ENCODE results near the gene GPSM1. TPM values are rescaled to one million over a fixed set of nuclear protein-coding genes. Genes with fewer than 3 reads are reported as not detected.

GPSM1 gene
- total RNA-seq, 1 experiment from 2014 or later, result 21.2 TPM

- no peak for DNase-seq (ENCODE audit: low read depth, low spot score)
- in situ Hi-C loops (cut with HindIII; ENCODE audit: low pct_unique_long_range_greater_than_20kb, low sequenced_read_pairs), result no loop called here
These were observed 37.5 kb upstream of the GPSM1 start for GRCh38 chr9:136289651-136290507.

DNA sequence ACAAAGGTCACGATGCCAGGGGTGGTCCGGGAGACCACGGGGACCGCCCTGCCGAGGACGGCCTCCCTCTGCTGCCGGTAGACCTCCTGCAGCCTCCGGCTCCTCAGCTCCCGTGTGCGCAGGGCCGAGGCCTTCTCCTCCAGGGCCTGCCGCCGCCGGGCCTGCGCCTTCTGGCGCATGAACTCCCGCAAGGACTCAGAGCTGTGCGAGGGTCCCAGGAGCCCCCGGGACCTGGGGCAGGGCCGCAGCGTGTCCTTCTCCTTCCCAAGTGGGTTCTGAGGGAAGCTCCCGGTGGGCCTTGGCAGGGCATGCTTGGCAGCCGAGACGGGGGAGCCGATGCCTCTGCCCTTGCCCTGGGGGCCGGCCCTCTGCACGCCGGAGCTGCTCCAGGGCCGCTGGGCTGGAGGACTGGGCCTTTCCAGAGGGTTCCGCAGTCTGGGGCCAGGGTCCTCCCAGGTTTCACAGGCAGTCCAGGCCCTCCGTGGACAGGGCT, 36.8 kb upstream of the GPSM1 start:
- in situ Hi-C loops (cut with HindIII; ENCODE audit: low pct_unique_long_range_greater_than_20kb, low sequenced_read_pairs), result no loop called here
- DNase-seq (ENCODE audit: low read depth, low spot score), result no peak

DNA sequence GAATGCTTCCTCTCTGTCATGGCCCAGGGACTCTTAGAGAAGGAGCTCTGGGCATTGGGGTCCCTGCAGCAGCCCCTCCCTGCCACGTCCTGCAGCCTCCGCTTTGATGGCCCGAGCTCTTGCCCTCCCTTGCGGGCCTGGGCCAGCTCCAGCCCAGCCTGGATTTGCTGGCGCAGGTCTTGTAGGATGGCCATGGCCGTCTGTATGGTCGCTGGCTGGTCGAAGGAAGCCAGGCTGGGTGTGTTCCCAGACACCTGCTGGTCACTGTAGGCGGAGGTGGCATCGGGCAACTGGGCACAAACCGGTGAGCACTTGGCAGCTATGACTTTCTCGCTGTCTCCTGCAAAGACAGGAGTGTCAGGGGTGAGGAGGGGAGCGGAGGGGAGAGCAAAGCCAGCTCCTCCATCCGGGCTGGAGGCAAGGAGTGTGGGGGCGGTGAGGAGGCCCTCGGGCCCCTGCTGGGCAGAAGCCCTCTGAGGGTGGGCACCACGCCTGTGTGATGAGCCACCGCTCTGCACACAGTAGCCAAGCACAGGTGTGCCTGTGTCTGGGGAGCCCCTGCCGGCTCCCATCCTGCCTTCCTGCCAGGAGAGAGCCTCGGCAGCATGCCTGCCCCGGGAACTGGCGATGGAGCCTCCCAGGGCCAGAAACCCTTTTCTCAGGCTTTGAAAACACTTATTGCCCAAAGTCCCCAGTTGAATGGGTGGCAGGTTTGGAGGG, 35.9 kb upstream of the GPSM1 start:
- in situ Hi-C loops (cut with HindIII; ENCODE audit: low pct_unique_long_range_greater_than_20kb, low sequenced_read_pairs), result no loop called here
- DNase-seq (ENCODE audit: low read depth, low spot score), result no peak

DNA sequence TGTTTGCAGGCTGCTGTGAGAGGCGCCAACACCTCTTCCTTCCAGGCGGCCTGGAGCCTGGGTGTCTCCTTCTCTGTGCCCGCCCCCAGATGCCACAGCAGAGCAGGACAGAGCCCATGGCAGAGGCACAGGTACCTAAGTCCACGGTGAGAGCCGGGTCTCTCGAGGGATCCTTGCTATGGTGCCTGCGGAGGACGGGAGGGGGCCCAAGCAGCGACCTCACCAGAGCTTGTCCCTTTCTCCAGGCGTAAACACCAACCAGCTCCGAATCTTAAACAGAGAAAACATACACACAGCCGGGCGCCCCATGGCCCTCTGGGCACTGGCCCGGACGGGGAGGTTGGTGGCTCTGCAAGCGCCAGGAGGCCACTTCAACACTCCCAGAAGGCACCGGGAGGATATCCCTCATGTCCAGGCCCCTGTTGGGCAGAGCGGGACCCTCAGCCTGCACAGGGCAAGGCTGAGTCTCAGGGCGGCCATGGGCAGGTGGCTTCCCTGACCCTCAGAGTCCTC, 35.3 kb upstream of the GPSM1 start:
- no peak for DNase-seq (ENCODE audit: low read depth, low spot score)
- in situ Hi-C loops (cut with HindIII; ENCODE audit: low pct_unique_long_range_greater_than_20kb, low sequenced_read_pairs), result no loop called here

GRCh38 chr9:136292591-136293448, 34.5 kb upstream of the GPSM1 start:
- DNase-seq (ENCODE audit: low read depth, low spot score), result no peak
- in situ Hi-C loops (cut with HindIII; ENCODE audit: low pct_unique_long_range_greater_than_20kb, low sequenced_read_pairs), result no loop called here

GRCh38 chr9:136293476-136294077, 33.8 kb upstream of the GPSM1 start:
- in situ Hi-C loops (cut with HindIII; ENCODE audit: low pct_unique_long_range_greater_than_20kb, low sequenced_read_pairs), result no loop called here

DNA sequence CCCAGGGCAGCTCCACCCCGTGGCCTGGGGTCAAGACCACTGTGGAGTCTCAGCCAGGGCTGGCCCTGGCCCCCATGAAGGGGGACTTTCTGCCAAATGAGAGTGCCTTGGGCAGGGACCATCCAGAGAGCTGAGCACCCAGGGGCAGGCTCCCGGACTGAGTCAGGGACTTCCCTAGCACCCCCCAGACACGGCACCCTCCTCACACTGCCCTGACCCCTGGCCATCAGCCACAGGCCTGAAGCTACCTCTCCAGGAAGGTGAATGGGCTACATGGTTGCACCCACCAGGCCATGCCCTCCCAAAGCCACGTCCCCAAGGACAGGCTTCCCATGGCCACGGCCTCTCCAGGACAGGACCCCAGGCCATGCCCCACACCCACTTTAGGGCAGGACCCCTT, 32.9 kb upstream of the GPSM1 start:
- DNase-seq (ENCODE audit: low read depth, low spot score), result no peak
- in situ Hi-C loops (cut with HindIII; ENCODE audit: low pct_unique_long_range_greater_than_20kb, low sequenced_read_pairs), result no loop called here

More at GRCh38 chr9:136293476-136294077, 33.8 kb upstream of the GPSM1 start:
- DNase-seq (ENCODE audit: low read depth, low spot score), result no peak

DNA sequence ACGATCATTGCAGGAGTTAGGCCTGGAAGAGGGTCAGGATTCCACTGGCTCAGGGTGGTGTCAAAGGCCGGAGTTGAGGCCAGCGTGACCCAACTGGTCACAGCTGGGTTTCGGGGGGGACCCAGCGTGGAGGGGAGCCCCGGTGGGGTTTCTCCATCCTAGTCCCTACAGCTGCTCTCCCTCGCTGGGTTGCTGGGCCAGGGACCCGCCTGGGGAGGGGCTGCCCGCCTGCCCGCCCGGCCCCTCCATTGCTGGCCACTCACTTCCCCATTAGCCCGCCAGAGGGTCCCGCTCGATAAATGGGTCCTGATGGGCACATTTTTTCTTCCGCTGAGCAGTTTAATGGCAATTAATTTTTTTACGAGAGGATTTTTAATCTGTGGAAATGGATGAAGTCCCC, 32.3 kb upstream of the GPSM1 start:
- DNase-seq (ENCODE audit: low read depth, low spot score), result no peak
- in situ Hi-C loops (cut with HindIII; ENCODE audit: low pct_unique_long_range_greater_than_20kb, low sequenced_read_pairs), result no loop called here

GRCh38 chr9:136295542-136296433, 31.6 kb upstream of the GPSM1 start:
- DNase-seq (ENCODE audit: low read depth, low spot score), result no peak
- in situ Hi-C loops (cut with HindIII; ENCODE audit: low pct_unique_long_range_greater_than_20kb, low sequenced_read_pairs), result no loop called here

DNA sequence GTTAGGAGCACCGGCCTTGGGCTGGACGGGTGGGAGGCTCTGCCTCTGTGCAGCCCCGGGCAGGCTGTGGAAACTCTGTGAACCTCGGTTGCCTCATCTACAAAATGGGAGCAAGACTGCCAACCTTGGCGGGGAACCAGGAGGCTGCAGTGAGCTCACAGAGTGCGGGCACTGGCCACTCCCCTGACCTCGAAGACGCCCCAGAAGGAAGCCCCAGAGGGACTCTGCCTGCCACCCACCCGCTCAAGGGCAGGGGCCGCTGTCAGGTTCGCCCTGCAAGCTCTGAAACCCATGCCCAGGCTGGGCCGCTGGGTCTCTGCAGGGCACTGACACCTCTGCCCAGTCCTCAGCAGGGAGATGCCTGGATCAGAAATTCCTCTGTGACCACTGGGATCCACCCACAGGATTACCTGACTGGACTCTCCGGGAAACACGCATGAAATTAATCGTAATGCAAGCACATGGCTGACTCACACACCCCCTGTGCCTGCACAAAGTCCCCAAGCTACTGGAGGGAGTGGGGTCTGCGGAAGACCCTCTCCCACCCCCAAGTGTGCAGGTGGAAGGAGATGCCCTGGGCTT, 30.8 kb upstream of the GPSM1 start:
- in situ Hi-C loops (cut with HindIII; ENCODE audit: low pct_unique_long_range_greater_than_20kb, low sequenced_read_pairs), result no loop called here
- no peak for DNase-seq (ENCODE audit: low read depth, low spot score)

DNA sequence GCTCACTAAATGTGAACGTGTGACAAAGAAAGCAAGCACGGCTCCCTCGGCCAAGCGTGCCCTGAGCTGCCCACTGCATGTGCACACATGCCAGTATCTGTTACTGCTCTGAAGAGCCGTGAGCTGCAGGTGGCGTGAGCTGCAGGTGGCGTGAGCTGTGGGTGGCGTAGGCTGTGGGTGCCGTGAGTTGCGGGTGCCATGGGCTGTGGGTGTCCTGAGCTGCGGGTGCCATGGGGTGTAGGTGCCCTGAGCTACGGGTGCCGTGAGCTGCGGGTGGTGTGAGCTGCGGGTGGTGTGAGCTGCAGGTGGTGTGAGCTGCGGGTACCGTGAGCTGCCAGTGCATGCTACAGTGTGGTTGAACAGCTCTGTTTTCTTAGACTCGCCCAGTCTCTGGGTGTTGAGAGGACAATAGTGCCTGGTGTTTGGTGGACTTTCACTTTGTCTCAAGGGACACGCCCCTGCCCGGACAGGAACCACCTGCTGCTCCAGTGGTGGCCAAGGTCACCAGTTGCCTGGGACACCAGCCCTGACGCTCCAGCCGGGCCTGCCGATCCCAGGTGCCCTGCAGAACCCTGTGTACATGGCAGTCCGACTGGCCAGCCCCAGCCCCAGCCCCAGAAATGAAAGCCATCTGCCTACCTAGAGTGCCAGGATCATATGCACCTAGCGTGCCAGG, 30.2 kb upstream of the GPSM1 start:
- in situ Hi-C loops (cut with HindIII; ENCODE audit: low pct_unique_long_range_greater_than_20kb, low sequenced_read_pairs), result no loop called here
- DNase-seq (ENCODE audit: low read depth, low spot score), result no peak

- in situ Hi-C loops (cut with HindIII; ENCODE audit: low pct_unique_long_range_greater_than_20kb, low sequenced_read_pairs), result no loop called here
- DNase-seq (ENCODE audit: low read depth, low spot score), result no peak
These were observed 29.3 kb upstream of the GPSM1 start for GRCh38 chr9:136297766-136298735.

GRCh38 chr9:136299116-136299515, 28.2 kb upstream of the GPSM1 start:
- no peak for DNase-seq (ENCODE audit: low read depth, low spot score)
- in situ Hi-C loops (cut with HindIII; ENCODE audit: low pct_unique_long_range_greater_than_20kb, low sequenced_read_pairs), result no loop called here

GRCh38 chr9:136299541-136299940, 27.8 kb upstream of the GPSM1 start:
- in situ Hi-C loops (cut with HindIII; ENCODE audit: low pct_unique_long_range_greater_than_20kb, low sequenced_read_pairs), result no loop called here
- no peak for DNase-seq (ENCODE audit: low read depth, low spot score)
